ENCODE data around the gene FARSA. TPM values are rescaled to one million over a fixed set of nuclear protein-coding genes. Genes with fewer than 3 reads are reported as not detected.

Gene FARSA
- total and polyA plus RNA-seq, 2 of the 13 experiments (the other 11 are each of a cell fraction or from before 2014, with no cell fraction given), result 25.9 to 72.0 TPM

DNA sequence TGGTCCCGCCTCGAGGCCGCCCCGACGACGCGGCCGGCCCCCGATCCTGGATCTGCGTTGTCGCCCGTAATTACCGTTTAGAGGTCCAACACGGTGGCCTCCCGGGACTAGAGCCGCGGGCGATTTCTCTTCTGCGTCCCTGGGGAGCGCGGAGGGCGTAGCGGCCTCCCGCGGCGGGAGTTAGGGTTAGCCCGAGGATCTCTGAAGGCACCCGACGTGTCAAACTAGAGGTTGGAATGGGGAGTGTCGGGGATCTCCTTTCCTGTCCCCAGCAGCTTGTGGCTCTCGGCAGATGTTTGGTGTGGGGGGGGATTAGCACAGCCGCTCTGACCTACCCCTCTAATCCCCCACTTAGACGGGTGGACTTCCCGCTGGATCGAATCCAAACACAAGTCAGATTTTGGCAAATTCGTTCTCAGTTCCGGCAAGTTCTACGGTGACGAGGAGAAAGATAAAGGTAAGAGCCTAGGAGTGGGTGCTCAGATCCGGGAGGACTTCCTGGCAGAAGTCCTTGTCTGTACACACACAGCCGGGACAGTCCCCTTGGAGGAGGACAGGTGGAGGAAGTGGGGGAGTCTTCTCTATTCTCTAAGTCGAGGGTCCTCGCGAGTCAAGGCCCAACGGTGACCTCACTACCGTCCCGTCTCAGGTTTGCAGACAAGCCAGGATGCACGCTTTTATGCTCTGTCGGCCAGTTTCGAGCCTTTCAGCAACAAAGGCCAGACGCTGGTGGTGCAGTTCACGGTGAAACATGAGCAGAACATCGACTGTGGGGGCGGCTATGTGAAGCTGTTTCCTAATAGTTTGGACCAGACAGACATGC, 5.5 kb upstream of the FARSA start (continued):
- TF ChIP-seq ZNF160 (CRISPR knock-in tag; IDR thresholded peaks at IDR 0.05) (no peak), ISX (CRISPR knock-in tag; conservative IDR thresholded peaks at IDR 0.05) (0 out of 2 replicates have a peak, but pooled peaks have one; percentile 16), NFKBIZ (CRISPR knock-in tag; IDR thresholded peaks at IDR 0.05) (no peak), ZNF230 (CRISPR knock-in tag; IDR thresholded peaks at IDR 0.05) (peak; percentile 75; the same call in 1 of the 2 replicates), BRD4 (CRISPR knock-in tag; IDR thresholded peaks at IDR 0.05) (no peak), RNF219 (CRISPR knock-in tag; IDR thresholded peaks at IDR 0.05) (0 out of 2 replicates have a peak, but pooled peaks have one; percentile 57), KAT8 (CRISPR knock-in tag; IDR thresholded peaks at IDR 0.05) (no peak), DNMT1 (CRISPR knock-in tag; IDR thresholded peaks at IDR 0.05) (no peak), ZSCAN29 (CRISPR knock-in tag; conservative IDR thresholded peaks at IDR 0.05) (no peak; the same call in 1 of the 2 replicates), ZNF205 (CRISPR knock-in tag; IDR thresholded peaks at IDR 0.05) (no peak), ZNF644 (CRISPR knock-in tag; IDR thresholded peaks at IDR 0.05; ENCODE audit: low read depth) (no peak), ARNTL (CRISPR knock-in tag; IDR thresholded peaks at IDR 0.05) (no peak), PHF20 (CRISPR knock-in tag; IDR thresholded peaks at IDR 0.05) (no peak), ZNF367 (CRISPR knock-in tag; IDR thresholded peaks at IDR 0.05; ENCODE audit: borderline replicate concordance) (no peak; the same call in 1 of the 2 replicates), FOXK2 (IDR thresholded peaks at IDR 0.05) (no peak), ZNF687 (CRISPR knock-in tag; IDR thresholded peaks at IDR 0.05) (peak; percentile 6; the same call in 1 of the 2 replicates), KMT2B (CRISPR knock-in tag; IDR thresholded peaks at IDR 0.05) (no peak)
- TF ChIP-seq, protein P1, sequence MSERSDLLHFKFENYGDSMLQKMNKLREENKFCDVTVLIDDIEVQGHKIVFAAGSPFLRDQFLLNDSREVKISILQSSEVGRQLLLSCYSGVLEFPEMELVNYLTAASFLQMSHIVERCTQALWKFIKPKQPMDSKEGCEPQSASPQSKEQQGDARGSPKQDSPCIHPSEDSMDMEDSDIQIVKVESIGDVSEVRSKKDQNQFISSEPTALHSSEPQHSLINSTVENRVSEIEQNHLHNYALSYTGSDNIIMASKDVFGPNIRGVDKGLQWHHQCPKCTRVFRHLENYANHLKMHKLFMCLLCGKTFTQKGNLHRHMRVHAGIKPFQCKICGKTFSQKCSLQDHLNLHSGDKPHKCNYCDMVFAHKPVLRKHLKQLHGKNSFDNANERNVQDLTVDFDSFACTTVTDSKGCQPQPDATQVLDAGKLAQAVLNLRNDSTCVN (CRISPR knock-in tag; IDR thresholded peaks at IDR 0.05; ENCODE audit: borderline replicate concordance), result 0 out of 2 replicates have a peak, but pooled peaks have one; percentile 1
- TF ChIP-seq, protein P2, sequence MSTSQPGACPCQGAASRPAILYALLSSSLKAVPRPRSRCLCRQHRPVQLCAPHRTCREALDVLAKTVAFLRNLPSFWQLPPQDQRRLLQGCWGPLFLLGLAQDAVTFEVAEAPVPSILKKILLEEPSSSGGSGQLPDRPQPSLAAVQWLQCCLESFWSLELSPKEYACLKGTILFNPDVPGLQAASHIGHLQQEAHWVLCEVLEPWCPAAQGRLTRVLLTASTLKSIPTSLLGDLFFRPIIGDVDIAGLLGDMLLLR (CRISPR knock-in tag; IDR thresholded peaks at IDR 0.05), result 0 out of 2 replicates have a peak, but pooled peaks have one; percentile 12

Data from HepG2 (cell line).